ENCODE results near the gene ARID1B. TPM values are rescaled to one million over a fixed set of nuclear protein-coding genes. Genes with fewer than 3 reads are reported as not detected.
A peak's percentile ranks its signal among the peaks of the same experiment; 100 is the strongest.

Gene ARID1B
- total and polyA plus RNA-seq, 11 donors, result 15.3 to 76.1 (median 40.7) TPM

GRCh38 chr6:156778454-156779205, 1.5 kb downstream of the ARID1B start:
- peak in 2 of 4 donors; percentile 22 to 39 for ATAC-seq
- Histone ChIP-seq H3K4me3 (peak overlapping the region; percentile 67 to 97 (median 78)), H3K27ac (peak overlapping the region; percentile 94 to 99 (median 97)), H3K27me3 (no peaks in the 10 kb centered on the region), H3K36me3 (no peaks in the 10 kb centered on the region), H3K4me1 (peaks cover 5 to 63% (median 41%) of the 10 kb centered on the region in 12 donors), H3K9me3 (no peaks in the 10 kb centered on the region)
- peak; percentile 64 to 81 (median 71) for DNase-seq
- TF ChIP-seq POLR2A (IDR thresholded peaks at IDR 0.05) (peak in 1 of 2 donors; percentile 30), CTCF (IDR thresholded peaks at IDR 0.05) (no peak)
- WGBS, 4 donors, result 0 to 1% (median 1%) methylated on average over 24 to 96 of the region's 100 CpGs
- intact Hi-C loops (cut with DNase I), result loop anchor here in 9 of 10 donors (1.0 to 10.0 kb wide), 15 partner anchors 74 to 496 kb away; no protein-coding TSS in a partner anchor

- peak overlapping the region; percentile 67 to 97 (median 78) for H3K4me3 ChIP-seq
- no peaks in the 10 kb centered on the region for H3K9me3 ChIP-seq
- ATAC-seq (peak in 3 of 4 donors; percentile 40 to 43 (median 41)), DNase-seq (peak; percentile 57 to 80 (median 59))
- H3K36me3 ChIP-seq, result no peaks in the 10 kb centered on the region
- no peaks in the 10 kb centered on the region for H3K27me3 ChIP-seq
- 0 to 1% (median 0%) methylated on average over 23 to 108 of the region's 108 CpGs for WGBS, 4 donors
- H3K4me1 ChIP-seq, result peaks cover 6 to 68% (median 47%) of the 10 kb centered on the region in 12 donors
- intact Hi-C loops (cut with DNase I), result loop anchor here (2.0 to 10.0 kb wide), 20 partner anchors 43 to 495 kb away; no protein-coding TSS in a partner anchor
- TF ChIP-seq CTCF (IDR thresholded peaks at IDR 0.05) (peak in 3 of 12 donors; percentile 4 to 36 (median 31)), POLR2A (IDR thresholded peaks at IDR 0.05) (no peak)
- peak overlapping the region; percentile 94 to 99 (median 97) for H3K27ac ChIP-seq
Measured at GRCh38 chr6:156779206-156780094, 2.3 kb downstream of the ARID1B start.

GRCh38 chr6:156780102-156780641, 3.0 kb downstream of the ARID1B start:
- DNase-seq, result peak in 2 of 5 donors; percentile 37 to 46
- Histone ChIP-seq H3K4me3 (peak overlapping the region; percentile 67 to 97 (median 78)), H3K27ac (peak overlapping the region; percentile 94 to 99 (median 97)), H3K9me3 (no peaks in the 10 kb centered on the region), H3K36me3 (peaks cover 0 to 4% (median 0%) of the 10 kb centered on the region in 9 donors), H3K27me3 (no peaks in the 10 kb centered on the region), H3K4me1 (peaks cover 6 to 64% (median 49%) of the 10 kb centered on the region in 12 donors)
- 0 to 1% (median 0%) methylated on average over 9 of the region's 9 CpGs for WGBS, 4 donors
- TF ChIP-seq POLR2A (IDR thresholded peaks at IDR 0.05) (peak in 1 of 2 donors; percentile 59), CTCF (IDR thresholded peaks at IDR 0.05) (no peak)
- intact Hi-C loops (cut with DNase I), result loop anchor here in 8 of 10 donors (2.0 to 10.0 kb wide), 11 partner anchors 42 to 241 kb away; no protein-coding TSS in a partner anchor
- ATAC-seq, result peak; percentile 27 to 58 (median 39)
